Smooth muscle cell (in vitro differentiated cells): ENCODE data around the gene TMPRSS2. TPM values are rescaled to one million over a fixed set of nuclear protein-coding genes. Genes with fewer than 3 reads are reported as not detected.

ENCODE experiments used
- DNase-seq: peaks from one replicate; lab custom pipeline; 2025; ENCODE audit not compliant: unreplicated experiment; lab: John Stamatoyannopoulos, UW
- H2AFZ ChIP-seq: fragments of 200-600 bp; sonication (generic); 2 replicates; pipeline ENCODE4 v1.6.0; 2016; ENCODE audit warnings: antibody characterized with exemption, low read depth, mild to moderate bottlenecking
- H3F3A ChIP-seq: fragments of 200-600 bp; sonication (generic); 2 replicates; pipeline ENCODE4 v1.6.0; 2017; ENCODE audit warnings: antibody characterized with exemption, low read depth
- H3K27ac ChIP-seq: fragments of 200-600 bp; sonication (generic); 2 replicates; pipeline ENCODE4 v1.5.1; 2016; ENCODE audit warnings: low read depth, mild to moderate bottlenecking
- H3K27me3 ChIP-seq: fragments of 200-600 bp; sonication (generic); 2 replicates; pipeline ENCODE4 v1.6.1; 2016; ENCODE audit warnings: low read depth, mild to moderate bottlenecking
- H3K36me3 ChIP-seq: fragments of 200-600 bp; sonication (generic); 2 replicates; pipeline ENCODE4 v1.5.1; 2016; ENCODE audit warnings: low read depth
- H3K4me1 ChIP-seq: fragments of 200-600 bp; sonication (generic); 2 replicates; pipeline ENCODE4 v1.5.1; 2016; ENCODE audit warnings: low read depth
- H3K4me2 ChIP-seq: fragments of 200-600 bp; sonication (generic); 2 replicates; pipeline ENCODE4 v1.6.0; 2016; ENCODE audit warnings: mild to moderate bottlenecking
- H3K4me3 ChIP-seq: fragments of 200-600 bp; sonication (generic); 2 replicates; pipeline ENCODE4 v1.5.1; 2016; ENCODE audit warnings: mild to moderate bottlenecking
- H3K79me2 ChIP-seq: fragments of 200-600 bp; sonication (generic); 2 replicates; pipeline ENCODE4 v1.6.0; 2016; ENCODE audit warnings: low read depth, mild to moderate bottlenecking
- H3K9ac ChIP-seq: fragments of 200-600 bp; sonication (generic); 2 replicates; pipeline ENCODE4 v1.6.0; 2016; ENCODE audit warnings: low read depth
- H3K9me3 ChIP-seq: fragments of 200-600 bp; sonication (generic); replicated peaks from 2 replicates; pipeline ENCODE4 v1.5.1; 2016; ENCODE audit warnings: low read depth
- H4K20me1 ChIP-seq: fragments of 200-600 bp; sonication (generic); 2 replicates; pipeline ENCODE4 v1.6.0; 2016; ENCODE audit warnings: low read depth
- WGBS: methylation state at CpG from one replicate; pipeline ENCODE4 v1.1.7; 2016; ENCODE audit warnings: low lambda C conversion rate; 5-methylcytosine and 5-hydroxymethylcytosine counted together
- polyA plus RNA-seq: library from polyadenylated mRNA; unstranded; fragments of >200 nt; fragmentation: Nextera tagmentation; extraction: Ambion mirVana; gene quantifications from 2 replicates; pipeline ENCODE4 v1.2.1, GENCODE V29; 2016
- total RNA-seq: library from RNA; depleted of rRNA; stranded (reverse); fragments of >200 nt; gene quantifications from 2 replicates; pipeline ENCODE4 v1.2.3, GENCODE V29; 2014
- TF ChIP-seq, protein P1 (sequence below): fragments of 200-600 bp; sonication (generic); IDR thresholded peaks from 2 replicates; pipeline ENCODE4 v1.5.1; 2017; ENCODE audit warnings: borderline replicate concordance, mild to moderate bottlenecking, antibody characterized with exemption; ENCODE audit not compliant: insufficient read depth, poor library complexity, severe bottlenecking

The TMPRSS2 gene
- total and polyA plus RNA-seq, 2 experiments from 2014 or later: 0.39 to 1.3 TPM

DNA sequence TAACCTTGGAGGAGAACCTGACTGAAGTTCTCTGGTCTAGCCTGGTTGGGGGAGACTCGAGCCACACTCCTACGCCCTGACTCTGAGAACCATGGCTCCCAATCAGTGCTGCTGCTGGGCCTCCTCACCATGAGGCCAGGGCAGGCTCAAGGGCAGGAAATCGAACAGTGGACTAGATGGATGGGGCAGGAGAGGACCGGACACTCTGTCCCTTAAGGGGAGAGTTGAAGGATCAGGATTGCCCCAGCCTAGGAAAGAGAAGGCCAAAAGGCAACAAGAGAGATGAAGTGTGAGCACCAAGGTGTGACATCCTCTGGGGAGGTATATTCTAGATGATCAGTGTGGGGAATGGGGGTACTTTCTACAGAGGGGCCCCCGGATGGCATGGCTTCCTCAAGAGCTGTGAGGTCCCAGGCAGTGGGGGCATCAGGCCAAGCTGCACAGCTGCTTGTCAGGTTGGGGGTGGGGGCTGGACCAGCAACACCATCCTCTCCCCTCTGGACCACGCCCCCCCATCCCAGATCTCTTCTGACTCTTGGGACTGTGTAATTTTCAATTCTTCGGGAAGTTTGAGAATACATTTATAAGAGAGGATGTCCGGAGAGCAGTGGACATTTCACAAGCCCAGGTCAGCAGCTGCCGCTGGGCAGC lies 47.9 kb downstream of the TMPRSS2 start:
- 88% methylated on average over 9 of the region's 9 CpGs for WGBS
- TF ChIP-seq, protein P1, sequence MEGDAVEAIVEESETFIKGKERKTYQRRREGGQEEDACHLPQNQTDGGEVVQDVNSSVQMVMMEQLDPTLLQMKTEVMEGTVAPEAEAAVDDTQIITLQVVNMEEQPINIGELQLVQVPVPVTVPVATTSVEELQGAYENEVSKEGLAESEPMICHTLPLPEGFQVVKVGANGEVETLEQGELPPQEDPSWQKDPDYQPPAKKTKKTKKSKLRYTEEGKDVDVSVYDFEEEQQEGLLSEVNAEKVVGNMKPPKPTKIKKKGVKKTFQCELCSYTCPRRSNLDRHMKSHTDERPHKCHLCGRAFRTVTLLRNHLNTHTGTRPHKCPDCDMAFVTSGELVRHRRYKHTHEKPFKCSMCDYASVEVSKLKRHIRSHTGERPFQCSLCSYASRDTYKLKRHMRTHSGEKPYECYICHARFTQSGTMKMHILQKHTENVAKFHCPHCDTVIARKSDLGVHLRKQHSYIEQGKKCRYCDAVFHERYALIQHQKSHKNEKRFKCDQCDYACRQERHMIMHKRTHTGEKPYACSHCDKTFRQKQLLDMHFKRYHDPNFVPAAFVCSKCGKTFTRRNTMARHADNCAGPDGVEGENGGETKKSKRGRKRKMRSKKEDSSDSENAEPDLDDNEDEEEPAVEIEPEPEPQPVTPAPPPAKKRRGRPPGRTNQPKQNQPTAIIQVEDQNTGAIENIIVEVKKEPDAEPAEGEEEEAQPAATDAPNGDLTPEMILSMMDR: no peak
- Histone ChIP-seq H3K4me2 (no peak overlapping the region), H3K27me3 (no peaks in the 10 kb centered on the region), H3K27ac (no peak overlapping the region), H3K4me1 (no peaks in the 10 kb centered on the region), H3K4me3 (no peak overlapping the region), H3K9ac (no peak overlapping the region), H4K20me1 (no peaks in the 10 kb centered on the region), H3K9me3 (no peaks in the 10 kb centered on the region), H2AFZ (no peak overlapping the region), H3K79me2 (no peaks in the 10 kb centered on the region), H3K36me3 (no peaks in the 10 kb centered on the region), H3F3A (no peaks in the 10 kb centered on the region)
- DNase-seq: no peak

DNA sequence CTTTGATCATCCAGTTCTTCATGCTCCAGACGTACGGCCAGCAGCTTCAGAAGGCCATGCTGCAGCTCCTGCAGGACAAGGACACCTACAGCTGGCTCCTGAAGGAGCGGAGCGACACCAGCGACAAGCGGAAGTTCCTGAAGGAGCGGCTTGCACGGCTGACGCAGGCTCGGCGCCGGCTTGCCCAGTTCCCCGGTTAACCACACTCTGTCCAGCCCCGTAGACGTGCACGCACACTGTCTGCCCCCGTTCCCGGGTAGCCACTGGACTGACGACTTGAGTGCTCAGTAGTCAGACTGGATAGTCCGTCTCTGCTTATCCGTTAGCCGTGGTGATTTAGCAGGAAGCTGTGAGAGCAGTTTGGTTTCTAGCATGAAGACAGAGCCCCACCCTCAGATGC lies 49.4 kb downstream of the TMPRSS2 start:
- DNase-seq: no peak
- no peak overlapping the region for H3K4me2 ChIP-seq

DNA sequence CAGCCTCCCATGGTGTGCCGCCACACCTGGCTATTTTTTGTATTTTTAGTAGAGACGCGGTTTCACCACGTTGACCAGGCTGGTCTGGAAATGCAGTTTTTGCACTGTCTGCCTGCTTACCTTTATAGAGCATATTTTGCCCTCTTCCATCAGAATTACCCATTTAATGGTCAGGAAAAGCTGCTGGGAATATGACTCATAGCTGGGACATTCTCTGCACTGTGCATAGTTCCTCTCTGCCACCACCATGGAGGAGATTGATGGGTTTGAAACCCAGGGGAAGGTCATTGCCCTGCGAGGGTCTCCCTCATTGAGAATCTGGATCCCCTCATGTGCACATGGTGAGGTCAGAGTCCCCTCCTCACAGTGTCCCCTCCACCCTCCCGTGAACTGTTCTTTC lies 49.8 kb downstream of the TMPRSS2 start:
- Histone ChIP-seq H3K79me2 (no peaks in the 10 kb centered on the region), H3K9ac (no peak overlapping the region), H3K27ac (no peak overlapping the region), H3K4me1 (no peaks in the 10 kb centered on the region), H4K20me1 (no peaks in the 10 kb centered on the region), H3K27me3 (no peaks in the 10 kb centered on the region), H2AFZ (no peak overlapping the region), H3K36me3 (no peaks in the 10 kb centered on the region), H3F3A (no peaks in the 10 kb centered on the region), H3K4me3 (no peak overlapping the region), H3K9me3 (no peaks in the 10 kb centered on the region), H3K4me2 (no peak overlapping the region)
- no peak for DNase-seq
- TF ChIP-seq, protein P1: no peak
- WGBS: 84% methylated on average over 6 of the region's 6 CpGs

More for the DNA sequence above, 49.4 kb downstream of the TMPRSS2 start:
- Histone ChIP-seq H3F3A (no peaks in the 10 kb centered on the region), H3K27me3 (no peaks in the 10 kb centered on the region), H3K9me3 (no peaks in the 10 kb centered on the region), H2AFZ (no peak overlapping the region), H3K4me3 (no peak overlapping the region), H3K79me2 (no peaks in the 10 kb centered on the region), H3K4me1 (no peaks in the 10 kb centered on the region), H3K27ac (no peak overlapping the region), H3K36me3 (no peaks in the 10 kb centered on the region), H3K9ac (no peak overlapping the region), H4K20me1 (no peaks in the 10 kb centered on the region)
- 91% methylated on average over 22 of the region's 22 CpGs for WGBS
- TF ChIP-seq, protein P1: no peak

DNA sequence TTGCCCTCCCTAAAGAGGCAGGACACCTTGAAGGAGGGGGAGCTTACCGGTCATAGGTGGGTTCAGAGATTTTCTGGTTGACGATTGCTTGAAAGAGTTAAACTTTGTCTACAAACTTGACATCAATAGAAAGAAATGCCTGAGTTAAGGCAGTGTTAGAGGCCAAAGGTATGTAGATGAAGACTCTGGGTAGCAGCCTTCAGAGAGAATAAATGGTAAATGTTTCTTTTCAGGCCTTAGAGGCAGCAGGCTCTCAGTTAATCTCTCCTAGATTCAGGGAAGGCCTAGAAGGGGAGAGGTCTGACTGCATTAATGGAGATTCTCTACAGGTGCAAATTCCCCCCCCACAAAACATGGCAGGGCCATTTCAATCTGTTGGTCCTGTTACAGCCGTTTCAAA lies 54.2 kb downstream of the TMPRSS2 start:
- 76% methylated on average over 3 of the region's 3 CpGs for WGBS
- Histone ChIP-seq H2AFZ (no peak overlapping the region), H4K20me1 (no peaks in the 10 kb centered on the region), H3K4me1 (no peaks in the 10 kb centered on the region), H3K4me2 (no peak overlapping the region), H3K36me3 (no peaks in the 10 kb centered on the region), H3K27me3 (no peaks in the 10 kb centered on the region), H3K4me3 (no peak overlapping the region), H3K27ac (no peak overlapping the region), H3K9ac (no peak overlapping the region), H3K9me3 (no peaks in the 10 kb centered on the region), H3F3A (no peaks in the 10 kb centered on the region), H3K79me2 (no peaks in the 10 kb centered on the region)
- TF ChIP-seq, protein P1: no peak
- DNase-seq: no peak
